GM12878 (cell line): Measurements from ENCODE around the gene GNAQ. TPM values are rescaled to one million over a fixed set of nuclear protein-coding genes. Genes with fewer than 3 reads are reported as not detected.

Source experiments
- ATAC-seq: fragments of 200-7000 bp; cut with Tn5 transposase; 3 replicates; pipeline ENCODE4 v1.9.1; 2020; ENCODE audit warnings: mild to moderate bottlenecking, moderate library complexity
- BruUV-seq: library from RNA; stranded (reverse); fragments of 400-500 nt; replicated peaks from 2 replicates; lab custom pipeline; 2021; lab: Mats Ljungman, UMichigan
- CTCF ChIA-PET: fragments of 300-600 bp; sonication (Branson Sonifier 250); formaldehyde crosslinking; extraction: SDS; loops from one replicate; lab custom pipeline; 2021; ENCODE audit warnings: inconsistent platforms; lab: Yijun Ruan, JAX
- POLR2A ChIA-PET: fragments of 350-600 bp; formaldehyde crosslinking; extraction: SDS; loops from one replicate; lab custom pipeline; 2021; ENCODE audit warnings: inconsistent platforms; lab: Charles Lee
- RAD21 ChIA-PET: fragments of 300-600 bp; sonication (Branson Sonifier 250); formaldehyde crosslinking; loops from one replicate; lab custom pipeline; 2023; ENCODE audit warnings: antibody characterized with exemption; ENCODE audit not compliant: unreplicated experiment; lab: Charles Lee
- SMC1A ChIA-PET: fragments of 300-600 bp; sonication (Branson Sonifier 250); formaldehyde crosslinking; loops from one replicate; lab custom pipeline; 2023; ENCODE audit not compliant: unreplicated experiment, uncharacterized antibody; lab: Charles Lee
- DNase-seq: peaks from one replicate; pipeline ENCODE4 v3.0.0-alpha.2; 2011; ENCODE audit warnings: low read depth, low spot score
- FAIRE-seq: peaks from 3 replicates; lab custom pipeline; 2011; peaks lifted over from hg19 to GRCh38; lab: Jason Lieb, UNC
- H2AFZ ChIP-seq: 2 replicates; pipeline ENCODE4 v1.6.0; 2011; ENCODE audit warnings: low read depth, low read length, control low read depth; ENCODE audit not compliant: control insufficient read depth
- H3K27ac ChIP-seq: 2 replicates; pipeline ENCODE4 v1.5.1; 2011; ENCODE audit warnings: control low read depth; ENCODE audit not compliant: control insufficient read depth, insufficient read depth
- H3K27me3 ChIP-seq, 2 experiments: replicated peaks in 1 of 2; 2 replicates each; pipeline versions ENCODE4 v1.6.0 to v1.6.1; 2011; ENCODE audit warnings: low read length in 1 of 2; ENCODE audit not compliant: control insufficient read depth in 2 of 2, insufficient read depth in 2 of 2
- H3K36me3 ChIP-seq, 2 experiments: 2 replicates each; pipeline ENCODE4 v1.5.1; 2011; ENCODE audit warnings: low read length in 1 of 2; ENCODE audit not compliant: control insufficient read depth in 2 of 2, insufficient read depth in 2 of 2
- H3K4me1 ChIP-seq: 2 replicates; pipeline ENCODE4 v1.6.1; 2011; ENCODE audit warnings: mild to moderate bottlenecking, low read length, moderate library complexity, mixed read lengths; ENCODE audit not compliant: control insufficient read depth, insufficient read depth
- H3K4me2 ChIP-seq: 2 replicates; pipeline ENCODE4 v1.6.0; 2011; ENCODE audit warnings: control low read depth; ENCODE audit not compliant: control insufficient read depth, insufficient read depth
- H3K4me3 ChIP-seq: fragments of 200-600 bp; sonication (generic); 2 replicates; pipeline ENCODE4 v1.5.1; 2016
- H3K79me2 ChIP-seq: 2 replicates; pipeline ENCODE4 v1.6.0; 2011; ENCODE audit warnings: low read length; ENCODE audit not compliant: control insufficient read depth, insufficient read depth
- H3K9ac ChIP-seq: 2 replicates; pipeline ENCODE4 v1.8.0; 2011; ENCODE audit warnings: low read length, control low read depth, mixed read lengths; ENCODE audit not compliant: control insufficient read depth, insufficient read depth
- H3K9me3 ChIP-seq: replicated peaks from 3 replicates; pipeline ENCODE4 v1.5.1; 2011; ENCODE audit warnings: mild to moderate bottlenecking, low read length; ENCODE audit not compliant: control insufficient read depth, insufficient read depth
- H4K20me1 ChIP-seq: 2 replicates; pipeline ENCODE4 v1.6.0; 2011; ENCODE audit not compliant: control insufficient read depth, insufficient read depth
- IKZF2 ChIP-seq, 2 experiments: fragments of 450-650 bp; IDR thresholded peaks; 2 replicates each; pipeline ENCODE4 v1.6.1; 2017; ENCODE audit warnings: mild to moderate bottlenecking in 2 of 2, moderate library complexity in 2 of 2
- KAT2A ChIP-seq: conservative IDR thresholded peaks from 2 replicates; pipeline ENCODE4 v1.6.1; 2011; ENCODE audit warnings: low read depth, low read length; ENCODE audit not compliant: control insufficient read depth
- PAX5 ChIP-seq: IDR thresholded peaks from 2 replicates; pipeline ENCODE4 v1.6.1; 2011; ENCODE audit warnings: low read depth, low read length, borderline replicate concordance
- SRF ChIP-seq, 2 experiments: IDR thresholded peaks; 2 replicates each; pipeline ENCODE4 v1.6.1; 2011; ENCODE audit warnings: low read depth in 2 of 2, low read length in 2 of 2, mild to moderate bottlenecking in 1 of 2, moderate library complexity in 1 of 2
- SUZ12 ChIP-seq: fragments of 200-600 bp; sonication (generic); IDR thresholded peaks from one replicate; pipeline ENCODE4 v1.6.1; 2018; ENCODE audit warnings: antibody characterized with exemption, mild to moderate bottlenecking; ENCODE audit not compliant: unreplicated experiment
- TAF1 ChIP-seq: IDR thresholded peaks from 2 replicates; pipeline ENCODE4 v1.6.1; 2011; ENCODE audit warnings: mild to moderate bottlenecking, low read depth, low read length, borderline replicate concordance
- TCF7 ChIP-seq: IDR thresholded peaks from 2 replicates; pipeline ENCODE4 v1.6.1; 2014; ENCODE audit warnings: antibody characterized with exemption, borderline replicate concordance
- ZSCAN29 ChIP-seq: fragments of 450-650 bp; IDR thresholded peaks from 2 replicates; pipeline ENCODE4 v1.6.1; 2017; ENCODE audit warnings: mild to moderate bottlenecking, moderate library complexity
- WGBS: methylation state at CpG from one replicate; pipeline ENCODE4 v1.1.6; 2016; ENCODE audit warnings: low lambda C conversion rate; ENCODE audit not compliant: insufficient replicate concordance, insufficient coverage; ENCODE audit errors: missing lambda C conversion rate; 5-methylcytosine and 5-hydroxymethylcytosine counted together
- in situ Hi-C: fragments of 300-500 bp; cut with MboI; formaldehyde crosslinking; loops from 9 replicates; pipeline ENCODE4 v1.14.3; 2018; ENCODE audit warnings: mixed read lengths
- intact Hi-C: fragments of 100-400 bp; cut with micrococcal nuclease; formaldehyde crosslinking; loops from one replicate; pipeline ENCODE4 v1.14.2; 2022; ENCODE audit not compliant: unreplicated experiment
- polyA plus RNA-seq, 11 experiments: library from polyadenylated mRNA; depleted of rRNA in 4 of 11; unstranded in 6 of 11; stranded (reverse) in 5 of 11; fragments of >200 nt; fragmentation: Nextera tagmentation in 4 of 11; fragmentation: Illumina TruSeq in 1 of 11; extraction: Ambion mirVana in 4 of 11; extraction: Trizol in 1 of 11; gene quantifications; 1 replicate in 1 of 11; 2 replicates in 10 of 11; pipeline versions ENCODE4 v1.2.1 to v1.2.3, GENCODE V29; 2011 to 2016; ENCODE audit warnings: inconsistent platforms in 2 of 11, missing spikeins in 2 of 11, low read depth in 1 of 11
- total RNA-seq, 4 experiments: library from RNA; depleted of rRNA in 3 of 4; stranded (reverse); fragments of >200 nt in 3 of 4; fragmentation: Illumina TruSeq in 1 of 4; extraction: Trizol in 1 of 4; gene quantifications; 2 replicates each; pipeline versions ENCODE4 v1.2.1 to v1.2.3, GENCODE V29; 2013 to 2021
- TF ChIP-seq, protein P1 (sequence below): IDR thresholded peaks from 2 replicates; pipeline ENCODE4 v1.6.1; 2012; ENCODE audit warnings: improper control_type of control experiment, low read depth, low read length; ENCODE audit not compliant: insufficient replicate concordance
- TF ChIP-seq, protein P2 (sequence below): IDR thresholded peaks from 2 replicates; pipeline ENCODE4 v1.6.1; 2011; ENCODE audit warnings: borderline replicate concordance, low read depth, mild to moderate bottlenecking, moderate library complexity, mixed read lengths, low read length; ENCODE audit not compliant: insufficient read depth; ENCODE audit errors: extremely low read length
- TF ChIP-seq, protein P3 (sequence below): fragments of 450-650 bp; IDR thresholded peaks from 2 replicates; pipeline ENCODE4 v1.6.1; 2014; ENCODE audit warnings: mild to moderate bottlenecking
- TF ChIP-seq, protein P4 (sequence below): IDR thresholded peaks from 2 replicates; pipeline ENCODE4 v1.6.1; 2011; ENCODE audit warnings: borderline replicate concordance, low read depth, mild to moderate bottlenecking, moderate library complexity, low read length; ENCODE audit not compliant: insufficient read depth, poor library complexity, severe bottlenecking

The GNAQ gene
- total and polyA plus RNA-seq, 10 of the 15 experiments (the other 5 are each of a cell fraction or from before 2014, with no cell fraction given): 0.15 to 47.2 (median 0.49) TPM

DNA sequence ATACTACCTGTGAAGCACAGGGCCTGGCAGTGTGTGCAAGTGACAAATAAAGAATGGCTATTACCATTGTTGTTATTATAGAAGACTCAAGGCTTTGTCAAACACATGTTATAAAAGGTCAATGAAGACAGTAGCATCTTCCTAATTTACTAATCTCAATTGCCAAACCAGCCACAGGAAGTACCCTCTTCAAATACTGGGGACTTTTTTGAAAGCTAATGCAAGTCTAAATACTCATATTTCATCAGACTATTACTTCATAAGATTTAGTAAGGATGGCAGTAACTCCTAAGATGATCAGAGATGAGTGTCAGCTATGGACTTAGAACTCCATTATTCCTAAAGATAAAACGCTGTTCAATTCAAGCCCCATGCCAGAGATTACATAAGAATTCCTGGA is 43.0 kb downstream of the GNAQ start (continued):
- TF ChIP-seq TCF7 (no peak), SRF (IDR thresholded peaks at IDR 0.05; ENCODE audit: low read depth in 2 of 2, low read length in 2 of 2) (no peak), TAF1 (no peak)
- TF ChIP-seq, all 136 proteins: peak for 0

DNA sequence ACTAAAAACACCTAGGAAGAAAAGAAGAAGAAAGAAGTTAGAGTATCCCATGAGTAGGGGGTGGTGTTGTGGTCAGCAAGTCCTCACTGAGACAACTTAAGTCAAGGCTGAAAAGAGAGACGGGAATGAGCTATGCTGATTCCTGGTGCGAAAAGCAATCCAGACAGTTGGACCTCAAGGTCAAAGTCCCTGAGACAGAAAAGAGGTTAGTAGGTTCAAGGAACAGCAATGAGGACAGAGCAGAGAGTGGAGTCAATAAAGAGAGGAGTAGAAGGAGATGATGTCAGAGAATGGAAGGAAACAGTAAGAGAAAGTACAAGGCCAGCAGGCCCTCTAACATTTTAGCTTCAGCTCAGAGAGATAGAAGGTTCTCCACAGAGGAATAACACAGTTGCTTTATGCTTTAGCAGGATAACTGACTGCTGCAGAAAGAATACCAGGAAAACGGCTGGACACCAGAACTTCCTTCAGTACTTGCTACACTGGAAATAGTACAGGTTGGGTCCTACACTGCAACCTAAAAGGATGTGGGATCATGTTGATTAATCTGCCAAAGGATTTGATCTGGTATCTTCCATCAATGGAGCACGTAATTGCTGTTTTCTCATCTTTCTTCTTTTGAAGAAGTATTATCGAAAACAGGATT is 43.6 kb downstream of the GNAQ start:
- POLR2A ChIA-PET: interaction anchor here (1.4 to 3.3 kb wide), 2 partner anchors 8 to 23 kb away, joined by 3 to 21 read pairs; no protein-coding TSS in a partner anchor
- CTCF ChIA-PET: interaction anchor here (0.6 to 2.2 kb wide), 4 partner anchors 8 to 532 kb away, joined by 3 to 5 read pairs (median 4); no protein-coding TSS in a partner anchor
- Histone ChIP-seq H3K79me2 (no peaks in the 10 kb centered on the region), H3K9me3 (no peaks in the 10 kb centered on the region), H3K27ac (no peak overlapping the region), H3K36me3 (no peaks in the 10 kb centered on the region), H3K9ac (no peak overlapping the region), H2AFZ (no peak overlapping the region), H3K27me3 (no peaks in the 10 kb centered on the region; a peak in 1 of 4 replicates), H3K4me3 (no peak overlapping the region), H4K20me1 (no peaks in the 10 kb centered on the region), H3K4me1 (no peaks in the 10 kb centered on the region), H3K4me2 (no peak overlapping the region)
- SMC1A ChIA-PET: interaction anchor here (1.0 to 2.8 kb wide), 3 partner anchors 9 to 33 kb away, joined by 3 to 12 read pairs (median 4); no protein-coding TSS in a partner anchor
- ATAC-seq (0 out of 3 replicates have a peak, but pooled peaks have one; percentile 10), FAIRE-seq (no peak), DNase-seq (no peak)
- in situ Hi-C loops: no loop called here
- BruUV-seq: no TSS peak
- WGBS: 25% methylated on average over 5 of the region's 5 CpGs
- RAD21 ChIA-PET: interaction anchor here (1.9 kb wide), 1 partner anchor 11 kb away, joined by 7 read pairs; no protein-coding TSS in a partner anchor
- intact Hi-C loops: loop anchor here (10.0 kb wide), 1 partner anchor 63 kb away; no protein-coding TSS in a partner anchor
- no peak for TF ChIP-seq KAT2A
- TF ChIP-seq IKZF2 (IDR thresholded peaks at IDR 0.05): no peak
- TF ChIP-seq, protein P1, sequence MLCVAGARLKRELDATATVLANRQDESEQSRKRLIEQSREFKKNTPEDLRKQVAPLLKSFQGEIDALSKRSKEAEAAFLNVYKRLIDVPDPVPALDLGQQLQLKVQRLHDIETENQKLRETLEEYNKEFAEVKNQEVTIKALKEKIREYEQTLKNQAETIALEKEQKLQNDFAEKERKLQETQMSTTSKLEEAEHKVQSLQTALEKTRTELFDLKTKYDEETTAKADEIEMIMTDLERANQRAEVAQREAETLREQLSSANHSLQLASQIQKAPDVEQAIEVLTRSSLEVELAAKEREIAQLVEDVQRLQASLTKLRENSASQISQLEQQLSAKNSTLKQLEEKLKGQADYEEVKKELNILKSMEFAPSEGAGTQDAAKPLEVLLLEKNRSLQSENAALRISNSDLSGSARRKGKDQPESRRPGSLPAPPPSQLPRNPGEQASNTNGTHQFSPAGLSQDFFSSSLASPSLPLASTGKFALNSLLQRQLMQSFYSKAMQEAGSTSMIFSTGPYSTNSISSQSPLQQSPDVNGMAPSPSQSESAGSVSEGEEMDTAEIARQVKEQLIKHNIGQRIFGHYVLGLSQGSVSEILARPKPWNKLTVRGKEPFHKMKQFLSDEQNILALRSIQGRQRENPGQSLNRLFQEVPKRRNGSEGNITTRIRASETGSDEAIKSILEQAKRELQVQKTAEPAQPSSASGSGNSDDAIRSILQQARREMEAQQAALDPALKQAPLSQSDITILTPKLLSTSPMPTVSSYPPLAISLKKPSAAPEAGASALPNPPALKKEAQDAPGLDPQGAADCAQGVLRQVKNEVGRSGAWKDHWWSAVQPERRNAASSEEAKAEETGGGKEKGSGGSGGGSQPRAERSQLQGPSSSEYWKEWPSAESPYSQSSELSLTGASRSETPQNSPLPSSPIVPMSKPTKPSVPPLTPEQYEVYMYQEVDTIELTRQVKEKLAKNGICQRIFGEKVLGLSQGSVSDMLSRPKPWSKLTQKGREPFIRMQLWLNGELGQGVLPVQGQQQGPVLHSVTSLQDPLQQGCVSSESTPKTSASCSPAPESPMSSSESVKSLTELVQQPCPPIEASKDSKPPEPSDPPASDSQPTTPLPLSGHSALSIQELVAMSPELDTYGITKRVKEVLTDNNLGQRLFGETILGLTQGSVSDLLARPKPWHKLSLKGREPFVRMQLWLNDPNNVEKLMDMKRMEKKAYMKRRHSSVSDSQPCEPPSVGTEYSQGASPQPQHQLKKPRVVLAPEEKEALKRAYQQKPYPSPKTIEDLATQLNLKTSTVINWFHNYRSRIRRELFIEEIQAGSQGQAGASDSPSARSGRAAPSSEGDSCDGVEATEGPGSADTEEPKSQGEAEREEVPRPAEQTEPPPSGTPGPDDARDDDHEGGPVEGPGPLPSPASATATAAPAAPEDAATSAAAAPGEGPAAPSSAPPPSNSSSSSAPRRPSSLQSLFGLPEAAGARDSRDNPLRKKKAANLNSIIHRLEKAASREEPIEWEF: no peak
- TF ChIP-seq, protein P2, sequence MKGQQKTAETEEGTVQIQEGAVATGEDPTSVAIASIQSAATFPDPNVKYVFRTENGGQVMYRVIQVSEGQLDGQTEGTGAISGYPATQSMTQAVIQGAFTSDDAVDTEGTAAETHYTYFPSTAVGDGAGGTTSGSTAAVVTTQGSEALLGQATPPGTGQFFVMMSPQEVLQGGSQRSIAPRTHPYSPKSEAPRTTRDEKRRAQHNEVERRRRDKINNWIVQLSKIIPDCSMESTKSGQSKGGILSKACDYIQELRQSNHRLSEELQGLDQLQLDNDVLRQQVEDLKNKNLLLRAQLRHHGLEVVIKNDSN: no peak
- TF ChIP-seq, protein P3, sequence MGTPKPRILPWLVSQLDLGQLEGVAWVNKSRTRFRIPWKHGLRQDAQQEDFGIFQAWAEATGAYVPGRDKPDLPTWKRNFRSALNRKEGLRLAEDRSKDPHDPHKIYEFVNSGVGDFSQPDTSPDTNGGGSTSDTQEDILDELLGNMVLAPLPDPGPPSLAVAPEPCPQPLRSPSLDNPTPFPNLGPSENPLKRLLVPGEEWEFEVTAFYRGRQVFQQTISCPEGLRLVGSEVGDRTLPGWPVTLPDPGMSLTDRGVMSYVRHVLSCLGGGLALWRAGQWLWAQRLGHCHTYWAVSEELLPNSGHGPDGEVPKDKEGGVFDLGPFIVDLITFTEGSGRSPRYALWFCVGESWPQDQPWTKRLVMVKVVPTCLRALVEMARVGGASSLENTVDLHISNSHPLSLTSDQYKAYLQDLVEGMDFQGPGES: no peak
- TF ChIP-seq ZSCAN29: no peak
- no peak for TF ChIP-seq SUZ12
- TF ChIP-seq, protein P4, sequence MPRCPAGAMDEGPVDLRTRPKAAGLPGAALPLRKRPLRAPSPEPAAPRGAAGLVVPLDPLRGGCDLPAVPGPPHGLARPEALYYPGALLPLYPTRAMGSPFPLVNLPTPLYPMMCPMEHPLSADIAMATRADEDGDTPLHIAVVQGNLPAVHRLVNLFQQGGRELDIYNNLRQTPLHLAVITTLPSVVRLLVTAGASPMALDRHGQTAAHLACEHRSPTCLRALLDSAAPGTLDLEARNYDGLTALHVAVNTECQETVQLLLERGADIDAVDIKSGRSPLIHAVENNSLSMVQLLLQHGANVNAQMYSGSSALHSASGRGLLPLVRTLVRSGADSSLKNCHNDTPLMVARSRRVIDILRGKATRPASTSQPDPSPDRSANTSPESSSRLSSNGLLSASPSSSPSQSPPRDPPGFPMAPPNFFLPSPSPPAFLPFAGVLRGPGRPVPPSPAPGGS: no peak
- TF ChIP-seq PAX5: no peak
